HG03280 (cell line): Measurements from ENCODE around the gene EIF5A2.

Source experiments
- ATAC-seq: cut with Tn5 transposase; IDR thresholded peaks from one replicate; pipeline ENCODE4 v1.9.1; 2021; ENCODE audit warnings: mild to moderate bottlenecking, moderate library complexity; ENCODE audit not compliant: unreplicated experiment

EIF5A2 gene

DNA sequence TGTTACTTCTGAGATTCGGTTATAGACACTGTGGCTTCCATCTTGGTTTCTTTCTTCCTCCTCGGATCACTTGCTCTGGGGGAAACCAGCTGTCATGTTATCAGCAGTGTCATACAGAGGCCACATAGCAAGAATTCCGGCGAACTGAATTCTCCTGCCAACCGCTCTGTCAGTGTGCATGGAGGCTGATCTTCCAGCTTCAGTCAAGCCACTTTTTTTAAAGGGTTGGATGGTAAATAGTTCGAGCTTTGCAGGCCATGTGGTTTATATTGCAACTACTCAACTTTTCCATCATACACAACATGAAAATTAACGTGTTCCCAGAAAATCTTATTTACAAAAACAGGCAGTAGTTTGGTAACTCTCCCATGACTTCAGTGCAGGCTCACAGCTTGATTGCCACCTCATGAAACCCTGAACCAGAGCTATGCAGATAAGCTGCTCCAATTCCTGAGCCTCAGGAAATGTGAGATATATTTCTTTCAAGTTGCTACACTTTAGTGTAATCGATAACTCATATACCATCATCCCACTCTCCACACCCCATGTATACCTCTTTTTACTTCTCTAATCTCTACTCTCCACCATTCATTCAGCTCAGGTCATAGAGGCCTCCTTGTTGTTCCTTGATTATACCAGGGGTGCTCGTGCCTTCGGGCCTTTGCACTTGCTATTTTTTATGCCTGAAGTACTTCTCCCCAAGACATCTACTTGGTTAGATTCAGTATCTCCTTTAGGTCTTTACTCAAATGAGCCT is 45.6 kb downstream of the EIF5A2 start:
- ATAC-seq = no peak

DNA sequence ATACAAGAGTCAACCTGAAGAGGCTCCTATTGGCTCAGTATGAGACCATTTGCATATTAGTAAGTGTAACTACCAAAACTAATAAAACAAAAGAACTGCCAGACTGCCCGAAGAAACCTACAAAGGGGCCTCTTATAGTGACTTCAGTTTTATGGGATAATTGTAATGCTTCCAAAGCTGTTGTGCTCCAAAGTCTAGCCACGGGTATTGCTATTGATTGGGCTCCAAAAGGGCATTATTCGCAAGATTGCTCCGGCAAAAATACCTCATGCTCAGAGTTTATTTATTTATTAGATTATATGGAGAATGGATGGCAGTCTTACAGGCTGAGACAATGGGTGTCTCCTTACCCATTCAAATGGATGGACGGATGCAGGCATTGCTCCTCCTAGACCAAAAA is 49.8 kb downstream of the EIF5A2 start:
- no peak for ATAC-seq

DNA sequence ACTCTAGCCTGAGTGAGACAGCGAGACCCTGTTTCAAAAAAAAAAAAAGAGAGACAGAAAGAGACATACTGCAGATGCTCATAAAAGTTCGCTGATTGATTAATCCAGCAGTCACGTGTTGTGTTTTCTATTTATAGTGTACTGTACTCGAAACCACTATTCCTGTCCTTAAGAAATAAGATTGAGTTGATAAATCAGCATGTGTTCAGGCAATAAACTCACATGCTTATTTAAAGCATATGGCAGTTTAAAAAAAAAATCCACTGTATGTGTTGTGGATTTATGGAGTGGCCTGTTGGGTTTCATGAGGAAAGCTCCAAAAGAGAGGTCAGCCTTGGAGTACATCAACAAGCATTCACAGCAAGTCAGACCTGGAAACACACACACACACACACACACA is 56.1 kb downstream of the EIF5A2 start:
- no peak for ATAC-seq

DNA sequence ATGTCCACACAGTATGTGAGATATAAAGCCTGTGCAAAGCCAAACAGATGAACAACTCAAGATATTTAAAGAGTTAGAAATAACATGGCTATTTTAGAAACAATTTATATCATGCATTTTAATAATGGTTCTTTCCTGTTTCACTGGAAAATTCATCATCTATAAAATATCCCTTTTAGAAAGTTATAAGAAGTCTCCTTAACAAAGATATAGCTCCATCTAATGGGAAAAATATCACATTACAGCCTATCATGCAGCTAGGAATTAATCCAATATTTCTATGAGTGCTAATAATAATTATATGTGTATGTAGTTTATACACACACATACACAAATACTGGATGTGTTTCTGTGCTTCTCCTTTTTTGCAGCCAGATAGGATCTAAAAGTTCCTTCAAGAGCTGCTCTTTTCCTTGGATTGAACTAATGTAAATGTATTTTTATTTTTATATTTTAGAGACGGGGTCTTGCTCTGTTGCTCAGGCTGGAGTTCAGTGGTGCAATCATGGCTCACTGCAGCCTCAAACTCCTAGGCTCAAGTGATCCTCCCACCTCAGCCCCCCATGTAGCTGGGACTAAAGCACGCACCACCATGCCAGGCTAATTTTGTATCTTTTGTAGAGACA is 60.0 kb downstream of the EIF5A2 start:
- no peak for ATAC-seq

DNA sequence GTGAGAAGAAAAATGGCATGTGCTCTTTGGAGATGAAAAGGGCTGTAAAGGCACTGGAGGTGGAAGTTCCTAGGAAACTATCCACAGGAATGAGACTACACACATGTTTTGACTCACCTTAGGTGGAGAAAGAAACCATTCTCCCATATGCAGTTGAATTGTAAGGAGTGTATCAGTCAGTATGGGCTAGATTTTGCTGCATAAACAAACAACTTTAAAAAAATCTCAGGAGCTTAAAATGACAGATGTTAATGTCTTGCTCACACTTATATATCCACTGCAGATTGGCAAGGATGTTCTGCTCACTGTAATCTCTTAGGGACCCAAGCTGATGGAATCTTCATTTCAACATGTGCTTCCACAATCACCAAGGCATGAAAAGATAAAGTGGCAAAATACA is 64.1 kb downstream of the EIF5A2 start:
- ATAC-seq = no peak

DNA sequence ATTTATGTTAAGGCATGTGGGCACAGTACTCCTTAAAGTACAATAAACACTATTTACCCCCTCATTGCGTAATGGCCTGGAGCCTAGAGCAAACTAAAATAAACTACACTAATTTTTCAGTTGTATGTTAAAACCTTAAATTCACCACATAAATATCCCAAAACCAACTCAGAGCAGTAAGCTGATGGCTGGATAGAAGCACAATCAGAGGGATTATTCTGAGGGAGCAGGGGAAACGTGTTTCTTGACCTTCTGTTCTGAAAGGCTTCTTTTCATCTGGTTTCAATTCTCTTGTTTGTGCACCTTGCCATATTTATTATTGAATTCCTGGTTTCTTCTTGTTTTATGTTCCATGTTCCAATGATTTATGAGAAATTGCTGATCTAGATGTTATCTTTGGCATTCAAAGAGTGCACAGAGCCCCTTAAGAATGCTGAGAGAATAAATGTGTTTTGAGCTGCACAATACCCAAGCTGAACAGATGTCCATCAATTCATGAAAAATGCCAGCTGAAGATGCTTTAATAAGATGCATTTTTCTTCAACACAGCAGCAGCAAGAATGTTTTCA is 68.1 kb downstream of the EIF5A2 start:
- no peak for ATAC-seq

DNA sequence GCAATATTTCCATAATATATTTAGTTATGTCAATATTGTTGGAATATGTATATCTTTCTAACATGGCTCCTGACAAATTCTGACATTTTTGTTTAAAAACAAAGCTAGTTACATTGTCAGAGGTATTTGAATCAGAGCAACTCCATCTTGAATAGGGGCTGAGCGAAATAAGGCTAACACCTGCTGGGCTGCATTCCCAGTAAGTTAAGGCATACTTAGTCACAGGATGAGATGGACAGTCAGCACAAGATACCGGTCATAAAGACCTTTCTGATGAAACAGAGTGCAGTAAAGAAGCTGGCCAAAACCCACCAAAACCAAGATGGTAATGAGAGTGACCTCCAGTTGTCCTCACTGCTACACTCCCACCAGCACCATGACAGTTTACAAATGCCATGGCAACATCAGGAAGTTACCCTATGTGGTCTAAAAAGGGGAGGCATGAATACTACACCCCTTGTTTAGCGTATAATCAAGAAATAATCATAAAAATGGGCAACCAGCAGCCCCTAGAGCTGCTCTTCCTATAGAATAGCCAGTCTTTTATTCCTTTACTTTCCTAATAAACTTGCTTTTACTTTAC is 68.8 kb downstream of the EIF5A2 start:
- ATAC-seq = no peak
